ENCODE results near the gene THRSP. TPM values are rescaled to one million over a fixed set of nuclear protein-coding genes. Genes with fewer than 3 reads are reported as not detected.

THRSP gene
- total and polyA plus RNA-seq, 10 of the 15 experiments (the other 5 are each of a cell fraction or from before 2014, with no cell fraction given), result 0.18 TPM; not detected in 9

DNA sequence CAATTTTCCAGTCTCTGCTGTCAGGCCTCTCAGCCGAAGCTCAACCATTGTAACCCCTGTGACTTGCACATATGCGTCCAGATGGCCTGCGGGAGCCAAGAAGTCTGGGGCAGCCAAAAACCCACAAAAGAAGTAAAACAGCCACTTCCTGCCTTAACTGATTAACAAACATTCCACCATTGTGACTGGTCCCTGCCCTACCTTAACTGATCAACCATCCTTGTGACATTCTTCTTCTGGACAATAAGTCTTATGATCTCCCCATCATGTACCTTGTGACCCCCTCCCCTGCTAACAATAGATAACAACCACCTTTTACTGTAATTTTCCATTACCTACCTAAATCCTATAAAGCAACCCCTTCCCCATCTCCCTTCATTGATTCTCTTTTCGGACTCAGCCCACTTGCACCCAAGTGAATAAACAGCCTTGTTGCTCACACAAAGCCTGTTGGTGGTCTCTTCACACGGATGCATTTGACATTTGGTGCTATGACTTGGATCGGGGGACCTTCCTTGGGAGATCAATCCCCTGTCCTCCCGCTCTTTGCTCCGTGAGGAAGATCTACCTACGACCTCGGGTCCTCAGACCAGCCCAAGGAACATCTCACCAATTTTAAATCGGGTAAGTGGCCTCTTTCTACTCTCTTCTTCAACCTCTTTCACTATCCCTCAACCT, 17.3 kb downstream of the THRSP start:
- Histone ChIP-seq H3K4me1 (ENCODE audit: control insufficient read depth, insufficient read depth, low read length) (peaks cover 4% of the 10 kb centered on the region), H3K27me3 (replicated peaks in 1 of 2; ENCODE audit: control insufficient read depth in 2 of 2, insufficient read depth in 2 of 2, low read length in 1 of 2) (no peaks in the 10 kb centered on the region)
- TF ChIP-seq, protein P1, sequence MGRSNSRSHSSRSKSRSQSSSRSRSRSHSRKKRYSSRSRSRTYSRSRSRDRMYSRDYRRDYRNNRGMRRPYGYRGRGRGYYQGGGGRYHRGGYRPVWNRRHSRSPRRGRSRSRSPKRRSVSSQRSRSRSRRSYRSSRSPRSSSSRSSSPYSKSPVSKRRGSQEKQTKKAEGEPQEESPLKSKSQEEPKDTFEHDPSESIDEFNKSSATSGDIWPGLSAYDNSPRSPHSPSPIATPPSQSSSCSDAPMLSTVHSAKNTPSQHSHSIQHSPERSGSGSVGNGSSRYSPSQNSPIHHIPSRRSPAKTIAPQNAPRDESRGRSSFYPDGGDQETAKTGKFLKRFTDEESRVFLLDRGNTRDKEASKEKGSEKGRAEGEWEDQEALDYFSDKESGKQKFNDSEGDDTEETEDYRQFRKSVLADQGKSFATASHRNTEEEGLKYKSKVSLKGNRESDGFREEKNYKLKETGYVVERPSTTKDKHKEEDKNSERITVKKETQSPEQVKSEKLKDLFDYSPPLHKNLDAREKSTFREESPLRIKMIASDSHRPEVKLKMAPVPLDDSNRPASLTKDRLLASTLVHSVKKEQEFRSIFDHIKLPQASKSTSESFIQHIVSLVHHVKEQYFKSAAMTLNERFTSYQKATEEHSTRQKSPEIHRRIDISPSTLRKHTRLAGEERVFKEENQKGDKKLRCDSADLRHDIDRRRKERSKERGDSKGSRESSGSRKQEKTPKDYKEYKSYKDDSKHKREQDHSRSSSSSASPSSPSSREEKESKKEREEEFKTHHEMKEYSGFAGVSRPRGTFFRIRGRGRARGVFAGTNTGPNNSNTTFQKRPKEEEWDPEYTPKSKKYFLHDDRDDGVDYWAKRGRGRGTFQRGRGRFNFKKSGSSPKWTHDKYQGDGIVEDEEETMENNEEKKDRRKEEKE (IDR thresholded peaks at IDR 0.05), result no peak
- no peak for TF ChIP-seq YY1 (IDR thresholded peaks at IDR 0.05; ENCODE audit: low read depth, low read length)
- TF ChIP-seq ZNF384 (IDR thresholded peaks at IDR 0.05; ENCODE audit: borderline replicate concordance, low read depth, low read length), result no peak
- TF ChIP-seq, protein P2, sequence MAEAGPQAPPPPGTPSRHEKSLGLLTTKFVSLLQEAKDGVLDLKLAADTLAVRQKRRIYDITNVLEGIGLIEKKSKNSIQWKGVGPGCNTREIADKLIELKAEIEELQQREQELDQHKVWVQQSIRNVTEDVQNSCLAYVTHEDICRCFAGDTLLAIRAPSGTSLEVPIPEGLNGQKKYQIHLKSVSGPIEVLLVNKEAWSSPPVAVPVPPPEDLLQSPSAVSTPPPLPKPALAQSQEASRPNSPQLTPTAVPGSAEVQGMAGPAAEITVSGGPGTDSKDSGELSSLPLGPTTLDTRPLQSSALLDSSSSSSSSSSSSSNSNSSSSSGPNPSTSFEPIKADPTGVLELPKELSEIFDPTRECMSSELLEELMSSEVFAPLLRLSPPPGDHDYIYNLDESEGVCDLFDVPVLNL (IDR thresholded peaks at IDR 0.05; ENCODE audit: low read depth, low read length), result no peak
- TF ChIP-seq KLF5 (IDR thresholded peaks at IDR 0.05; ENCODE audit: partially characterized antibody), result no peak
- no peak for TF ChIP-seq ZZZ3 (IDR thresholded peaks at IDR 0.05; ENCODE audit: control insufficient read depth, insufficient read length, low read depth)
- no peak for TF ChIP-seq SMARCA5 (IDR thresholded peaks at IDR 0.05)
- TF ChIP-seq CEBPB (IDR thresholded peaks at IDR 0.05; ENCODE audit: borderline replicate concordance in 1 of 2, low read depth in 2 of 2, low read length in 2 of 2), result no peak
- TF ChIP-seq, protein P3, sequence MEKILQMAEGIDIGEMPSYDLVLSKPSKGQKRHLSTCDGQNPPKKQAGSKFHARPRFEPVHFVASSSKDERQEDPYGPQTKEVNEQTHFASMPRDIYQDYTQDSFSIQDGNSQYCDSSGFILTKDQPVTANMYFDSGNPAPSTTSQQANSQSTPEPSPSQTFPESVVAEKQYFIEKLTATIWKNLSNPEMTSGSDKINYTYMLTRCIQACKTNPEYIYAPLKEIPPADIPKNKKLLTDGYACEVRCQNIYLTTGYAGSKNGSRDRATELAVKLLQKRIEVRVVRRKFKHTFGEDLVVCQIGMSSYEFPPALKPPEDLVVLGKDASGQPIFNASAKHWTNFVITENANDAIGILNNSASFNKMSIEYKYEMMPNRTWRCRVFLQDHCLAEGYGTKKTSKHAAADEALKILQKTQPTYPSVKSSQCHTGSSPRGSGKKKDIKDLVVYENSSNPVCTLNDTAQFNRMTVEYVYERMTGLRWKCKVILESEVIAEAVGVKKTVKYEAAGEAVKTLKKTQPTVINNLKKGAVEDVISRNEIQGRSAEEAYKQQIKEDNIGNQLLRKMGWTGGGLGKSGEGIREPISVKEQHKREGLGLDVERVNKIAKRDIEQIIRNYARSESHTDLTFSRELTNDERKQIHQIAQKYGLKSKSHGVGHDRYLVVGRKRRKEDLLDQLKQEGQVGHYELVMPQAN (conservative IDR thresholded peaks at IDR 0.05), result no peak
- no peak for TF ChIP-seq NFYB (IDR thresholded peaks at IDR 0.05; ENCODE audit: insufficient read depth, low read depth, low read length)
- TF ChIP-seq ESRRA (IDR thresholded peaks at IDR 0.05; ENCODE audit: low read length), result no peak
- TF ChIP-seq, protein P4, sequence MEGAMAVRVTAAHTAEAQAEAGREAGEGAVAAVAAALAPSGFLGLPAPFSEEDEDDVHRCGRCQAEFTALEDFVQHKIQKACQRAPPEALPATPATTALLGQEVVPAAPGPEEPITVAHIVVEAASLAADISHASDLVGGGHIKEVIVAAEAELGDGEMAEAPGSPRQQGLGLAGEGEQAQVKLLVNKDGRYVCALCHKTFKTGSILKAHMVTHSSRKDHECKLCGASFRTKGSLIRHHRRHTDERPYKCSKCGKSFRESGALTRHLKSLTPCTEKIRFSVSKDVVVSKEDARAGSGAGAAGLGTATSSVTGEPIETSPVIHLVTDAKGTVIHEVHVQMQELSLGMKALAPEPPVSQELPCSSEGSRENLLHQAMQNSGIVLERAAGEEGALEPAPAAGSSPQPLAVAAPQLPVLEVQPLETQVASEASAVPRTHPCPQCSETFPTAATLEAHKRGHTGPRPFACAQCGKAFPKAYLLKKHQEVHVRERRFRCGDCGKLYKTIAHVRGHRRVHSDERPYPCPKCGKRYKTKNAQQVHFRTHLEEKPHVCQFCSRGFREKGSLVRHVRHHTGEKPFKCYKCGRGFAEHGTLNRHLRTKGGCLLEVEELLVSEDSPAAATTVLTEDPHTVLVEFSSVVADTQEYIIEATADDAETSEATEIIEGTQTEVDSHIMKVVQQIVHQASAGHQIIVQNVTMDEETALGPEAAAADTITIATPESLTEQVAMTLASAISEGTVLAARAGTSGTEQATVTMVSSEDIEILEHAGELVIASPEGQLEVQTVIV (IDR thresholded peaks at IDR 0.05; ENCODE audit: borderline replicate concordance, partially characterized antibody), result no peak
- no peak for TF ChIP-seq CHD2 (IDR thresholded peaks at IDR 0.05; ENCODE audit: borderline replicate concordance, low read depth, low read length)

More for the DNA sequence above, 17.3 kb downstream of the THRSP start:
- SMC1A ChIA-PET (ENCODE audit: uncharacterized antibody, unreplicated experiment), result interaction anchor here (1.4 kb wide), 1 partner anchor 146 kb away, joined by 3 read pairs; no protein-coding TSS in a partner anchor
- H2AFZ ChIP-seq (ENCODE audit: control insufficient read depth, low read depth, low read length), result peak overlapping the region; percentile 3
- H3K4me3 ChIP-seq, result no peak overlapping the region
- H4K20me1 ChIP-seq (ENCODE audit: control insufficient read depth, insufficient read depth), result peaks cover 4% of the 10 kb centered on the region; the same call in 1 of the 2 replicates
- no peak overlapping the region for H3K27ac ChIP-seq (ENCODE audit: control insufficient read depth, insufficient read depth)
- WGBS (ENCODE audit: insufficient coverage, insufficient replicate concordance, low lambda C conversion rate, missing lambda C conversion rate), result 88% methylated on average over 11 of the region's 11 CpGs
- peaks cover 37% of the 10 kb centered on the region for H3K79me2 ChIP-seq (ENCODE audit: control insufficient read depth, insufficient read depth, low read length)
- CTCF ChIA-PET, result no interaction called here
- H3K9ac ChIP-seq (ENCODE audit: control insufficient read depth, insufficient read depth, low read length), result no peak overlapping the region
- ATAC-seq (no peak), DNase-seq (ENCODE audit: low read depth, low spot score) (no peak), FAIRE-seq (no peak)
- in situ Hi-C loops (cut with MboI), result no loop called here
- no TSS peak for BruUV-seq (replicated peaks)
- POLR2A ChIA-PET, result no interaction called here
- RAD21 ChIA-PET (ENCODE audit: unreplicated experiment), result interaction anchor here (2.7 kb wide), 1 partner anchor 483 kb away, joined by 7 read pairs; no protein-coding TSS in a partner anchor
- intact Hi-C loops (cut with micrococcal nuclease; ENCODE audit: unreplicated experiment), result no loop called here
- no peak overlapping the region for H3K4me2 ChIP-seq (ENCODE audit: control insufficient read depth, insufficient read depth)
- peaks cover 0 to 3% of the 10 kb centered on the region in 2 experiments; a peak in 1 of 4 replicates for H3K36me3 ChIP-seq (ENCODE audit: control insufficient read depth in 2 of 2, insufficient read depth in 2 of 2, low read length in 1 of 2)
- no peaks in the 10 kb centered on the region for H3K9me3 ChIP-seq (replicated peaks; ENCODE audit: control insufficient read depth, insufficient read depth, low read length)

Measured in GM12878 (cell line).